IPS-20b (cell line): ENCODE results near the gene VPS35L.
"Not testable (repeated sequence)": the region's sequence is repeated elsewhere in the genome, so short reads cannot be mapped to it uniquely, and the experiment has no call there.

Experiments
- H3K27ac ChIP-seq: one replicate; pipeline ENCODE4 v1.5.1; 2013; ENCODE audit warnings: low read length
- H3K27me3 ChIP-seq: 2 replicates; pipeline ENCODE4 v1.6.1; 2013; ENCODE audit warnings: mild to moderate bottlenecking, low read length, inconsistent platforms; ENCODE audit not compliant: insufficient read depth
- H3K36me3 ChIP-seq: 2 replicates; pipeline ENCODE4 v1.6.1; 2013; ENCODE audit warnings: low read depth, mild to moderate bottlenecking, inconsistent platforms, low read length, moderate library complexity; ENCODE audit not compliant: insufficient read depth
- H3K4me1 ChIP-seq: 2 replicates; pipeline ENCODE4 v1.6.1; 2013; ENCODE audit warnings: mild to moderate bottlenecking, control low read depth, inconsistent platforms, low read length, moderate library complexity; ENCODE audit not compliant: insufficient read depth
- H3K4me3 ChIP-seq: 2 replicates; pipeline ENCODE4 v1.5.1; 2013; ENCODE audit warnings: mild to moderate bottlenecking, low read length, inconsistent platforms
- H3K9ac ChIP-seq: 2 replicates; pipeline ENCODE4 v1.6.1; 2013; ENCODE audit warnings: low read depth, mild to moderate bottlenecking, inconsistent platforms, low read length, moderate library complexity
- H3K9me3 ChIP-seq: 2 replicates; pipeline ENCODE4 v1.6.1; 2013; ENCODE audit warnings: mild to moderate bottlenecking, low read depth, low read length, inconsistent platforms; ENCODE audit not compliant: insufficient read depth

Gene VPS35L

DNA sequence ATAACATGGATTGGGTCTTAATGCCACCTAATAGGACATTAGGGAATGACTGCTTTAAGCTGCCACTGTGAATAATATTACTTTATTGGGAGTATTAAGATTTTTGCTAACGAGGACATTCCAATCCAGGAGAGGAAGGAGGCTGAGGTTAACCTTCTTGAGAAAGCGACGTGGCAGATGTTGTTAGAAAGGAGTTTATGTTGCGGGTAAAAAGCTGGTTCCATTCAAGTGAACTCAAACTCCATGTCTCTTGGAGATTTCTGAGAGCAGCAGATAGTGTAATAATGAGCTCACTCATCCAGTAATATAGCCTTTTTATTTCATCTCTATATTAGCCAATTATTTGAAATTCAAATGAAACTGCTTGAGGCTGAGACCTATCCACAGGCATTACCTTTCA, 87.0 kb downstream of the VPS35L start:
- no peaks in the 10 kb centered on the region for H3K9me3 ChIP-seq
- H3K4me3 ChIP-seq: no peak overlapping the region
- peaks cover 32% of the 10 kb centered on the region for H3K36me3 ChIP-seq
- H3K9ac ChIP-seq: no peak overlapping the region
- H3K4me1 ChIP-seq: no peaks in the 10 kb centered on the region
- H3K27me3 ChIP-seq: no peaks in the 10 kb centered on the region
- H3K27ac ChIP-seq: no peak overlapping the region

DNA sequence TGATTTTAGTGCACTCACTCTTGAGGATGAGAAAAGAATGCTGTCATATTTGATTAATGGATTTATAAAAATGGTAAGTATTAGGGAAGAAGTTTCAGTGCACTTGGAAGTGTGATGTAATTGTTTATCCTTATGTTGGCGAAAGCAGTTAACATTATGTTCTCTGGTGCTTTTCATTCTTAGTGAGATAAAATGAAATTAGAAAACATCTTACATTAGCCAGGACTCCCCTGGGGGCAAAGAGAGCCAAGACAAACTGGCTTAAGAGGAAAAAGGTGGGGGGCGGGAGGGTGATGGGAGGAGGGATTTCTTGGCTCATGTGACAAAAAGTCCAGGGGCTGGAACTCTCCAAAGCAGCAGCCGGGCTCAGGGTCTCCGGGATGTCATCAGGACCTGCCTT, 89.4 kb downstream of the VPS35L start:
- Histone ChIP-seq H3K9me3 (no peaks in the 10 kb centered on the region), H3K27ac (no peak overlapping the region), H3K4me1 (no peaks in the 10 kb centered on the region), H3K36me3 (peaks cover 30% of the 10 kb centered on the region), H3K27me3 (no peaks in the 10 kb centered on the region), H3K9ac (no peak overlapping the region), H3K4me3 (no peak overlapping the region)

- Histone ChIP-seq H3K27me3 (no peaks in the 10 kb centered on the region), H3K4me3 (no peak overlapping the region), H3K36me3 (peaks cover 28% of the 10 kb centered on the region), H3K9ac (no peak overlapping the region), H3K4me1 (no peaks in the 10 kb centered on the region), H3K9me3 (no peaks in the 10 kb centered on the region), H3K27ac (no peak overlapping the region)
Measured at GRCh38 chr16:19645557-19645981, 90.1 kb downstream of the VPS35L start.

DNA sequence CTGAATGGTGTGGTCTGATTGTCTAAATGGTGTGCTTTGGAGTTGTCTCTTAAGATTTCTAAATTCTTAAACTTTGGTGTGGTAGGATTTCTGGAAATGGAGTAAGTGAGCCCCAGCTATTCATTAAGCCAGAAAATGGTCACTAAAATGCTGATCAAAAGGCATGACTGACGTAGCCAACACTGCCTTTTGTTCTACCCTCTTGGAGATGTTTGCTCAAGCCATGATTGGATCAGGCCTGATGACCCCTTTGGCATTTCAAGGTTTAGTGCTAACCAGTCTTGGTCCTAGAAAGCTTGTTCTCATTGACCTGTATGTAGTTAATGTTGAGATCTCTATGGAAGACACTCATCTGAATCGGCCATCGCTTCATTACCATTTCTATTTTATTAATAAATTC, 94.5 kb downstream of the VPS35L start:
- Histone ChIP-seq H3K4me1 (no peaks in the 10 kb centered on the region), H3K9me3 (no peaks in the 10 kb centered on the region), H3K36me3 (peaks cover 52% of the 10 kb centered on the region), H3K9ac (no peak overlapping the region), H3K4me3 (no peak overlapping the region), H3K27ac (no peak overlapping the region), H3K27me3 (no peaks in the 10 kb centered on the region)

- H3K4me1 ChIP-seq: no peaks in the 10 kb centered on the region
- H3K27ac ChIP-seq: no peak overlapping the region
- H3K4me3 ChIP-seq: no peak overlapping the region
- H3K36me3 ChIP-seq: peaks cover 38% of the 10 kb centered on the region
- H3K9me3 ChIP-seq: no peaks in the 10 kb centered on the region
- H3K9ac ChIP-seq: no peak overlapping the region
- H3K27me3 ChIP-seq: no peaks in the 10 kb centered on the region
Measured at GRCh38 chr16:19654147-19654546, 98.6 kb downstream of the VPS35L start.

- Histone ChIP-seq H3K27ac (no peak overlapping the region), H3K9ac (no peak overlapping the region), H3K9me3 (no peaks in the 10 kb centered on the region), H3K27me3 (no peaks in the 10 kb centered on the region), H3K4me3 (no peak overlapping the region), H3K4me1 (no peaks in the 10 kb centered on the region), H3K36me3 (peaks cover 28% of the 10 kb centered on the region)
Measured at GRCh38 chr16:19655242-19655777, 99.8 kb downstream of the VPS35L start.

DNA sequence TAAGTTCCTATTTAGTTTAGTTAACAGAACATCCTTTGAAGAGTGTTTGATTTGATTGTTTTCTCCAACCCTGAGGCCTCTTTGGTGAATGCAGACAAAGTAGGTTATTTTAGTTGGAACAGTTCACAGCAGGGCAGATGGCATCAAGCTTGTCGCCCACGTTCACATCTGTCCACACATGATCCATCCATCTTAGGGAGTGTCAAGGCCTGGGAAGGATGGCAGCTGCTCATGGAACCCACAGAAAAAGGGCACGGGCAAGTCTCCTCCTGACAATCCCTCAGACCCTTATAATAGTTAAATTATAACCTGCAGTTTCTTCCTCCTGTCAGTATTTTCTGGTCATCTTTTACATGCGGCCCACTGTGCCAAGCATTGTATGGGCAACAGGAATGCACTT, 102.3 kb downstream of the VPS35L start:
- Histone ChIP-seq H3K27me3 (no peaks in the 10 kb centered on the region; the same call in 1 of the 2 replicates), H3K4me1 (no peaks in the 10 kb centered on the region), H3K9ac (no peak overlapping the region), H3K4me3 (no peak overlapping the region), H3K9me3 (peaks cover 8% of the 10 kb centered on the region; the same call in 1 of the 2 replicates), H3K27ac (no peak overlapping the region), H3K36me3 (peaks cover 22% of the 10 kb centered on the region)

GRCh38 chr16:19659554-19659953, 104.1 kb downstream of the VPS35L start:
- H3K9me3 ChIP-seq: peaks cover 8% of the 10 kb centered on the region; the same call in 1 of the 2 replicates
- no peak overlapping the region for H3K27ac ChIP-seq
- H3K4me3 ChIP-seq: no peak overlapping the region
- peaks cover 8% of the 10 kb centered on the region for H3K36me3 ChIP-seq
- no peaks in the 10 kb centered on the region for H3K4me1 ChIP-seq
- no peak overlapping the region for H3K9ac ChIP-seq
- H3K27me3 ChIP-seq: no peaks in the 10 kb centered on the region; the same call in 1 of the 2 replicates

DNA sequence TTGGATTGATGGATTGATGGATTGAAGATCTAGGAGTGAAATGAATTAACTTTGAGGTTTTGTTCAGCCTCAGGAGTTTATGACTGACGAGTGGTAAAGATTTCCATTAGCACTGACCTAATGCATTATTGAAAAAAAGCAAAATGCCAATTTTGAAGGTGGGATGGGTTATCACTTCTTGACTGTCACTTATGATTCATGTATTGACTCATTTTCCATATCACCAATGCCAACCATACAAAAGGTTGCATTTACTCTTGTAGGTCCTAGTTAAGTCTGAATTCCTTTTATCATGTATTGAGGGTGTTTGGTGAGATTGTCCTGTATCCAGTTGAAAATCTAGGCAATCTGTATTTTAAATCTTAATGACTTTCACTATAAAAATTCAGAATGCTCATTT, 104.9 kb downstream of the VPS35L start:
- Histone ChIP-seq H3K9ac (no peak overlapping the region), H3K9me3 (peaks cover 8% of the 10 kb centered on the region; the same call in 1 of the 2 replicates), H3K4me3 (no peak overlapping the region), H3K27ac (no peak overlapping the region), H3K27me3 (no peaks in the 10 kb centered on the region; the same call in 1 of the 2 replicates), H3K4me1 (no peaks in the 10 kb centered on the region), H3K36me3 (peaks cover 8% of the 10 kb centered on the region; the same call in 1 of the 2 replicates)

DNA sequence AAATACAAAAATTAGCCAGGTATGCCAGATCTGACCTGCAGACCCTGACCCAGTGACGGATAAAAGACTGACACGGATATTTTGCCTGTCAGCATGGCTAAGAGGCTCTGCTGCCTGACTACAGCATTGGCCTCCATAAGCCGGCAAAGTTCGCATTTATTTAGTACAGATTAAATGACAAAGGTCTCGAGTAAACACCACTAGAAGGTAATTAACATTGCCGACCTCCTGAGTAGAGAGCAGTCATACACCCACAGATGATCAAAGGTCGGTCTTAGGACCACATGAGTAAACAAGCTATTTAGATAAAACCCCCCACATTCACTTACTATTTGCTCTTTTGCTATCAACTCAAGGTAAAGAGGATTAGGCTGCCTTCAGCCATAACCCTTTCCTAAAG, 106.8 kb downstream of the VPS35L start:
- H3K4me1 ChIP-seq: no peaks in the 10 kb centered on the region
- H3K36me3 ChIP-seq: peaks cover 8% of the 10 kb centered on the region; the same call in 1 of the 2 replicates
- no peak overlapping the region for H3K27ac ChIP-seq
- H3K27me3 ChIP-seq: no peaks in the 10 kb centered on the region; the same call in 1 of the 2 replicates
- H3K9me3 ChIP-seq: peaks cover 8% of the 10 kb centered on the region; the same call in 1 of the 2 replicates
- no peak overlapping the region for H3K9ac ChIP-seq
- H3K4me3 ChIP-seq: no peak overlapping the region

- Histone ChIP-seq H3K27me3 (no peaks in the 10 kb centered on the region; the same call in 1 of the 2 replicates), H3K9ac (no peak overlapping the region), H3K27ac (no peak overlapping the region), H3K36me3 (peaks cover 12% of the 10 kb centered on the region; the same call in 1 of the 2 replicates), H3K9me3 (peaks cover 8% of the 10 kb centered on the region; the same call in 1 of the 2 replicates), H3K4me3 (no peak overlapping the region), H3K4me1 (no peaks in the 10 kb centered on the region)
Measured at GRCh38 chr16:19664166-19664565, 108.7 kb downstream of the VPS35L start.

GRCh38 chr16:19665313-19665712, 109.8 kb downstream of the VPS35L start:
- H3K27ac ChIP-seq, H3K9ac ChIP-seq, H3K4me1 ChIP-seq, H3K4me3 ChIP-seq, H3K9me3 ChIP-seq, H3K27me3 ChIP-seq: not testable (repeated sequence)
- peaks cover 20% of the 10 kb centered on the region; the same call in 1 of the 2 replicates for H3K36me3 ChIP-seq
